HUES48 (cell line): Measurements from ENCODE around the gene BGLAP.

Experiments used
- H3K27ac ChIP-seq: one replicate; pipeline ENCODE4 v1.7.0; 2013; ENCODE audit warnings: low read depth, low read length, inconsistent platforms
- H3K27me3 ChIP-seq: 2 replicates; pipeline ENCODE4 v1.6.1; 2013; ENCODE audit warnings: mild to moderate bottlenecking, low read length; ENCODE audit not compliant: control insufficient read depth, insufficient read depth
- H3K36me3 ChIP-seq: 2 replicates; pipeline ENCODE4 v1.6.1; 2013; ENCODE audit warnings: low read length; ENCODE audit not compliant: control insufficient read depth, insufficient read depth
- H3K4me1 ChIP-seq: 2 replicates; pipeline ENCODE4 v1.6.1; 2013; ENCODE audit warnings: mild to moderate bottlenecking, low read length; ENCODE audit not compliant: control insufficient read depth, insufficient read depth
- H3K4me3 ChIP-seq: 2 replicates; pipeline ENCODE4 v1.5.1; 2013; ENCODE audit warnings: mild to moderate bottlenecking, low read depth, low read length
- H3K9ac ChIP-seq: 2 replicates; pipeline ENCODE4 v1.6.1; 2013; ENCODE audit warnings: mild to moderate bottlenecking, low read depth, low read length, moderate library complexity
- H3K9me3 ChIP-seq: 2 replicates; pipeline ENCODE4 v1.6.1; 2013; ENCODE audit warnings: low read length; ENCODE audit not compliant: control insufficient read depth, insufficient read depth

Gene BGLAP

DNA sequence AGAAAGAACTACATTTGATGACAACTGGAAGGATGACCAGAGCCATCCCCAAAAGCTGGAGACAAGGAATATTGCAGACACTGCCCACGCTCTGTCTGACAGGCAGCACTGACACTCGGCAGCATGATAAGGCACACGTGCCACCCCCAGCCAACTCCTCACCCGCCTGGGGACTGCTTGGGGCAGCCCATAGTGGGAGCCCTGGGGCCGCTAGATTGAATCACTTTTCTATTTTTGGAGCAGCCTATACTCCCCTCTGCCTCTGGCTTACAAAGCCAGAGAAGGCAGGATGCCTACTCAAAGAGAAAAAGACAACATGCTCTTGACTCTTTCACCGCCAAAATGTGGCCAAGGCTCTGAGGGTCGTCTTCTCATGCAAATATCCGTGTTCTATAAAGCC, 39.3 kb downstream of the BGLAP start:
- peaks cover 14% of the 10 kb centered on the region for H3K4me1 ChIP-seq
- no peaks in the 10 kb centered on the region for H3K27me3 ChIP-seq
- H3K36me3 ChIP-seq, result peaks cover 41% of the 10 kb centered on the region
- H3K27ac ChIP-seq, result peak overlapping the region; percentile 98
- peak overlapping the region; percentile 92; the same call in 1 of the 2 replicates for H3K9ac ChIP-seq
- H3K9me3 ChIP-seq, result no peaks in the 10 kb centered on the region
- H3K4me3 ChIP-seq, result peak overlapping the region; percentile 94

DNA sequence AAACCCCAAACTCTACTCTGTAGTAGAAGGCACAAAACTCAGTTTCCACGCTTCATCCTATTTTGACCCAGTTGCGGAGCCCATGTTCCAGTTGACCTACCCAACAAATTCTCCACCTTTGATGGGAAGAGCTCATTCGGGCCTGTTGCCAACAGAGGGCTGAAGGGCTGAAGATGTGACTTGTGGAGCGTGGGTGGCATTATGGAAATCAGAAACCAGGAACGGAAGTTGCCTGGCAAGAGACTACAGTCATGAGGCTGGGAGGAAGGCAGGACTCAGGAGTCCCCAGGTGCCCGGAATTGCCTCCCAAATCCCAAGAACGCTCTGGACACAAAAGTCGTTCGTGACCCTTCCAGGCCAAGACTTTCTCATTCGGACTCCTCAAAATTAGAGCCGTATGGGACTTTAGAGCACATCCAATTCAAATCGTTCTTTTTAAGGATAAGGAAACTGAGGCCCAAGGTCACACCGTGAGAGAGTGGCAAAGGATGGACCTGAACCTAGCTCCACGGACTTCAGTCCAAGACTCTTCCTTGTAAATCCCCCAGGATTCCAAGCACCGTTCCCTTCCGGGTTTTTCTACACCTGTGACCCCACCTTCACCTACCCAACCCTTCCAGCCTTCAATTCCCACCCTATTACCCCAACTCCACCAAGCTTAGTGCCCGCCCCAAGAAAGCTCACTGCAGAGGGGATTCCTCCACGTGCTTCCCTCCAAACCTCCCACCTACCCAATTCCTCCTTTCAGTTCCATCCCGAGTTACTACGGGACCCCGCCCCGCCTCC, 39.9 kb downstream of the BGLAP start:
- Histone ChIP-seq H3K9ac (peak overlapping the region; percentile 92), H3K4me1 (peaks cover 14% of the 10 kb centered on the region), H3K9me3 (no peaks in the 10 kb centered on the region), H3K27me3 (no peaks in the 10 kb centered on the region), H3K36me3 (peaks cover 35% of the 10 kb centered on the region), H3K4me3 (peak overlapping the region; percentile 94), H3K27ac (peak overlapping the region; percentile 98)

DNA sequence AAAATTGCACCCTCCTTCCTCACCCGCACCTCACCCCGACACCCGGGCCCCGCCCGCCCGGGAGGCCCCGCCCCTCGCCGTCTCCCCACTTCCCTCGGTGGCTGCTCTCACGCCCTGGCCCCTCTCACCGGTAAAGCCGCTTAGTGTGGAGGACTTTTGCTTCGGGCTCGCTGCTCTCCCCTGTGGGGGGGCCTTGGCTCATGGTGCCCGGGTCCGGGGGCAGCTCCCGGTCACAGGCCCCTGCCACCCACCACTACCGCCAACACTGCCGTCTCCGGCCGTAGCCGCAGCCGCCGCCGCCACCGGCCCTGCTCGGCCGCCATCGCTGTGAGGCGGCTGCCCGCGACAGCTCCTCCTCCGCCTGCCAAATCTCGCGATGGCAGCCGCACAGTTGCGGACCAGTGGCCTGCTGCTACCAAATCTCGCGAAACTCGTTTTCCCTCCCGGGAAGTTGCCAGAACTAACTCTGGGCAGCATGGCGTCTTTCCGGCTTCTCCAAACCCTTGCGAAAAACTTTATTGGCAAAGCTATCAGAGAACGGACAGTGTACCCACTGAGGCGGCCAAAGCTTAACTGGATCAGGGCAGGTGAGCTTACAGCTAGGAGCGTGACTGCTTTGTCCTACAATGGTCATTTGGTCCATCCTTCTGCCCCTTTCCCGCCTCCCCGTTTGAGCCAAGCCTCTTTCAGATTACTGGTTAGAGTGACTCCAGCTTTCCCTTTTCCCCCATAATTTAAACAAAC, 40.7 kb downstream of the BGLAP start, which contains the start of gene SMG5:
Gene SMG5 (minus strand): TSS at position 347 of the 744 bp plus-strand sequence. CDS start 145 bp downstream, at position 202.
- peaks cover 14% of the 10 kb centered on the region for H3K4me1 ChIP-seq
- H3K9me3 ChIP-seq, result no peaks in the 10 kb centered on the region
- peak within 1 kb of the TSS; percentile 92 for H3K9ac ChIP-seq
- H3K27ac ChIP-seq, result peak within 1 kb of the TSS; percentile 98
- H3K4me3 ChIP-seq, result peak within 1 kb of the TSS; percentile 94
- H3K36me3 ChIP-seq, result peaks cover 28% of the 10 kb centered on the region
- H3K27me3 ChIP-seq, result no peaks in the 10 kb centered on the region

DNA sequence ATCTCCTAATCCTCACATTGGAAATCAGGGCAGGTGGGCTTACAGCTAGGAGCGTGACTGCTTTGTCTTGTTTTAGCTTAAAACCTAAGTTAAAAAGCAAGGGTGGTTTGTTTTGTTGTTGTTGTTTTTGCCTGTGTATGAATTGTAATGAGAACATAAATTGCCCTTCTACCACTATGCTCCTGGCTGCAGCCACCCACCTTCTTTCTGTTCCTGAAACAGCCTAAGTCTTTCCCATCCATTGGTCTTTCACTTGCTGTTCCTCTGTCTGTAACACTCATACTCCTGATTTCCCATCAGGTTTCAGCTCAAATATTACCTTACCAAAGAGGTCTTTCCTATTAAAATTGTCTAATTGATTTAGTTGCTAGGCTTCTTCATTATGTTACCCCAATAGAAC, 41.5 kb downstream of the BGLAP start:
- Histone ChIP-seq H3K4me1 (peaks cover 14% of the 10 kb centered on the region), H3K9ac (peak overlapping the region; percentile 66), H3K27ac (peak overlapping the region; percentile 98), H3K9me3 (no peaks in the 10 kb centered on the region), H3K27me3 (no peaks in the 10 kb centered on the region), H3K36me3 (peaks cover 19% of the 10 kb centered on the region), H3K4me3 (peak overlapping the region; percentile 94)

DNA sequence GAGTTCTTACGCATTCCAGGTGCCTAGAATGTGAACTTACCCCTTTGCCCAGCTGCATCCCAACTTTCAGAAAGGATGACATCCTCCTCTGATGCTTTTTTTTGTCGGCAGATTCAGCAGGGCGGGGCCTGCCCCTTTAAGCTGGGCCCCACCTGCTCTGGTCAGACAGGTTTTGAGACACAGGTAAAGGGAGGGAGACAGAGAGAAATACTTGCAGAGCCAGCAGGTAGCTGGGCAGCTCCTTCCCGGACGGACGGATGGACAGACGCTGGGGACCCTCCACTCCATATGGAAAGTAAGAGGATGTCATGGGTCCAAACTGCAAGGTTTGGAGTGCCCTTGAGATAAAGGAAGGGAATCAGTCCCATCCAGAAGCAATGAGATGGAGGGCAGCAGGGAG, 42.1 kb downstream of the BGLAP start, which contains the start of gene TMEM79:
Gene TMEM79 (plus strand): TSS at position 214 of the 400 bp plus-strand sequence. CDS start 902 bp downstream, outside the sequence.
- peaks cover 14% of the 10 kb centered on the region for H3K4me1 ChIP-seq
- H3K4me3 ChIP-seq, result peak within 1 kb of the TSS; percentile 94
- H3K27me3 ChIP-seq, result no peaks in the 10 kb centered on the region
- no peaks in the 10 kb centered on the region for H3K9me3 ChIP-seq
- peaks cover 13% of the 10 kb centered on the region for H3K36me3 ChIP-seq
- H3K9ac ChIP-seq, result peak within 1 kb of the TSS; percentile 66
- peak within 1 kb of the TSS; percentile 98 for H3K27ac ChIP-seq

DNA sequence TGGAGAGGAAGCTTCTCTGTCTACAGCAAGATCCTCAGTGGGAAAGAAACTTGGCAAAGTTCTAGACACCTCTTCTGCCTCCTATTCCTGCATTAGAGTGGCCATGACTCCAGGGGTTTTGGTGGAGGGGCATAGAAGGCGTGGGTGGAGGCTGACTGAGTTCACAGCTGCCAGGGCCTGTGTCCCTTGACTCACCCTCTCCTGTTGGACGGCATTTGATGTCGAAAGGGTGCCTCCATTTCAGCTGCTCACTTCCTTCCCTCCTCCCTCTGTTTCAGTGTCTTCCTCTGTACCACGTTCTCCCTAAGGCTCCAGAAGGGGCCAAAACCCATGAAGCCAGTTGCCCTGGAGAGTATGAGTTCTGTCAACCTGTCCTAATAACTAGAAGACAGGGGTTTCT, 42.8 kb downstream of the BGLAP start:
- Histone ChIP-seq H3K27me3 (no peaks in the 10 kb centered on the region), H3K9ac (no peak overlapping the region), H3K36me3 (peaks cover 7% of the 10 kb centered on the region), H3K4me1 (peaks cover 14% of the 10 kb centered on the region), H3K4me3 (no peak overlapping the region), H3K27ac (no peak overlapping the region), H3K9me3 (no peaks in the 10 kb centered on the region)

DNA sequence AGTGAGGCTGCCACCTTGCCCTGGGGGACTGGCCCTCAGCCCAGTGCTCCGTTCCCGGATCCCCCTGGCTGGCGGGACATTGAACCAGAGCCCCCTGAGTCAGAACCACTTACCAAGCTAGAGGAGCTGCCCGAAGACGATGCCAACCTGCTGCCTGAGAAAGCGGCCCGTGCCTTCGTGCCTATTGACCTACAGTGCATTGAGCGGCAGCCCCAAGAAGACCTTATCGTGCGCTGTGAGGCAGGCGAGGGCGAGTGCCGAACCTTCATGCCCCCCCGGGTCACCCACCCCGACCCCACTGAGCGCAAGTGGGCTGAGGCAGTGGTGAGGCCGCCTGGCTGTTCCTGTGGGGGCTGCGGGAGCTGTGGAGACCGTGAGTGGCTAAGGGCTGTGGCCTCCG, 43.5 kb downstream of the BGLAP start:
- no peak overlapping the region for H3K27ac ChIP-seq
- no peak overlapping the region for H3K4me3 ChIP-seq
- H3K9ac ChIP-seq, result no peak overlapping the region
- H3K27me3 ChIP-seq, result no peaks in the 10 kb centered on the region
- no peaks in the 10 kb centered on the region for H3K9me3 ChIP-seq
- H3K4me1 ChIP-seq, result peaks cover 14% of the 10 kb centered on the region
- H3K36me3 ChIP-seq, result no peaks in the 10 kb centered on the region

DNA sequence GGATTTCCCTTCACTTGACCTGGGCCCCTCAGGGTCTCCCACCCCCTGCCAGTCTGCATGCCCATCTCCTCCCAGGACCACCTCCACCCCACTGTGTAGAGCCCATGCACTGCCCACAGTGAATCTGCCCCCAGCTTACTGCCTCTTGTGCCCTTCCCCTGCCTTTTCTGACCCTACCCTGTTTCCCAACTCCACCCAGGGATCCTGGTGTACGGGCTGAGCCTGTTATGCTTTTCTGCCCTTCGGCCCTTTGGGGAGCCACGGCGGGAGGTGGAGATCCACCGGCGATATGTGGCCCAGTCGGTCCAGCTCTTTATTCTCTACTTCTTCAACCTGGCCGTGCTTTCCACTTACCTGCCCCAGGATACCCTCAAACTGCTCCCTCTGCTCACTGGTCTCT, 44.1 kb downstream of the BGLAP start:
- Histone ChIP-seq H3K4me1 (peaks cover 13% of the 10 kb centered on the region), H3K9ac (no peak overlapping the region), H3K27ac (no peak overlapping the region), H3K27me3 (no peaks in the 10 kb centered on the region), H3K9me3 (no peaks in the 10 kb centered on the region), H3K4me3 (no peak overlapping the region), H3K36me3 (no peaks in the 10 kb centered on the region)

DNA sequence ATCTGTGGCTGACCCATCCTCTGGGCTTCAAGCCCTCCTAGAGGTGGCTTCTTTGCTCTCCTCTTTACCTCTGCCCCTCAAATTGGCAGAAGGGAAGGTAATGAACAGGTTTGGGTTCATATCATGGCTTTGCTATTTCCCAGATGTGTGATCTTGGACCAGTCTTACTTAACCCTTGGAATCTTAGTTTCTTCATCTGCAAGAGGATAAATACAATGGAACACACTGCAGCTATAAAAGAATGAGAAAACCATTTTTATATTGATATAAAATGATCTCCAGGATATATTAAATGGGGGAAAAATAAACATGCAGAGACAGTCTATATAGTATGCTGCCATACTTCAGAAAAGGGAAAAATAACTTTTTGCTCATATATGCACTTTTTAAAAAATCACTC, 47.9 kb downstream of the BGLAP start:
- H3K4me3 ChIP-seq, result no peak overlapping the region
- H3K4me1 ChIP-seq, result no peaks in the 10 kb centered on the region
- peaks cover 12% of the 10 kb centered on the region for H3K36me3 ChIP-seq
- H3K9me3 ChIP-seq, result no peaks in the 10 kb centered on the region
- no peak overlapping the region for H3K27ac ChIP-seq
- H3K27me3 ChIP-seq, result no peaks in the 10 kb centered on the region
- H3K9ac ChIP-seq, result no peak overlapping the region

DNA sequence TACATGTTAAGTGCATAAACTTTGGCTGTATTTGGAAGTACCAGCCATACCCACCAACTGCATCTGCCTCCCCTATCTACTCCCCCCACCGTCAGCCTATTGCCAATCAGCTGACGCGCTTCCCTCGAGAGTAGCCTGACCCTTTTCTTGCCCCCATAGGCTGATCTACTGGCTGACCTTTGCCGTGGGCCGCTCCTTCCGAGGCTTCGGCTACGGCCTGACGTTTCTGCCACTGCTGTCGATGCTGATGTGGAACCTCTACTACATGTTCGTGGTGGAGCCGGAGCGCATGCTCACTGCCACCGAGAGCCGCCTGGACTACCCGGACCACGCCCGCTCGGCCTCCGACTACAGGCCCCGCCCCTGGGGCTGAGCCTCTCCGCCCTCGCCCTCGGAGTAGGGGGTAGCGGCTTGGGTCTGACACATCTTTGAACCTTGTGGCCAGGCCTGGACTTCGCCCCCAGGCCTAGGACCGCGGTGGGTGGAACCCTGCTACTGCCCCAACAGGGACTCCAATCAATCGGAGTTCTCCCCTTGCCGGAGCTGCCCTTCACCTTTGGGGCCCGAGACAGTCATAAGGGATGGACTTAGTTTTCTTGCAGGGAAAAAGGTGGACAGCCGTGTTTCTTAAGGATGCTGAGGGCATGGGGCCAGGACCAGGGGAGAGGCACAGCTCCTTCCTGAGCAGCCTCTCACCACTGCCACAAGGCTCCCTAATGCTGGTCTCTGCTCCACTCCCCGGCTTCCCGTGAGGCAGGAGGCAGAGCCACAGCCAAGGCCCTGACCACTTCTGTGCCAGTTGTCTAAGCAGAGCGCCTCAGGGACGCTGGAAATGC, 49.5 kb downstream of the BGLAP start:
- H3K4me3 ChIP-seq, result peak overlapping the region; percentile 72

More for the DNA sequence above, 49.5 kb downstream of the BGLAP start:
- Histone ChIP-seq H3K36me3 (peaks cover 12% of the 10 kb centered on the region), H3K4me1 (no peaks in the 10 kb centered on the region), H3K27me3 (no peaks in the 10 kb centered on the region), H3K9me3 (no peaks in the 10 kb centered on the region), H3K9ac (no peak overlapping the region), H3K27ac (peak overlapping the region; percentile 49)
